ENCODE results near the gene KRTAP2-3. TPM values are rescaled to one million over a fixed set of nuclear protein-coding genes. Genes with fewer than 3 reads are reported as not detected.
"Not testable (repeated sequence)": the region's sequence is repeated elsewhere in the genome, so short reads cannot be mapped to it uniquely, and the experiment has no call there.

The KRTAP2-3 gene
- total and polyA plus RNA-seq, 3 experiments from 2014 or later: not detected

- no peaks in the 10 kb centered on the region for H3K9me3 Mint-ChIP-seq
- no peaks in the 10 kb centered on the region for H3K4me1 ChIP-seq (ENCODE audit: insufficient read depth, low read length)
- CTCF ChIA-PET: no interaction called here
- H3K36me3 Mint-ChIP-seq: no peaks in the 10 kb centered on the region
- H3K4me3 Mint-ChIP-seq: no peak overlapping the region
- no peak for DNase-seq
- no peaks in the 10 kb centered on the region for H3K4me1 Mint-ChIP-seq
- peaks cover 22 to 49% of the 10 kb centered on the region in 2 donors for H3K27me3 Mint-ChIP-seq
- H3K27ac Mint-ChIP-seq: no peak overlapping the region
- peaks cover 7% of the 10 kb centered on the region for H3K27me3 ChIP-seq (ENCODE audit: insufficient read depth, low read length, poor library complexity, severe bottlenecking)
- H3K36me3 ChIP-seq (ENCODE audit: insufficient read depth, low read length): no peaks in the 10 kb centered on the region
- H3K4me3 ChIP-seq (ENCODE audit: low read length): no peak overlapping the region
- no peaks in the 10 kb centered on the region for H3K9me3 ChIP-seq (ENCODE audit: low read length)
- no peak overlapping the region for H3K27ac ChIP-seq (ENCODE audit: low read depth, low read length)
- POLR2A ChIA-PET: no interaction called here
These were observed 16.9 kb upstream of the KRTAP2-3 start for GRCh38 chr17:41076788-41077187.

- no peak for DNase-seq
- peaks cover 20 to 33% of the 10 kb centered on the region in 2 donors for H3K27me3 Mint-ChIP-seq
- peaks cover 0 to 2% (median 0%) of the 10 kb centered on the region in 3 donors for H3K4me1 Mint-ChIP-seq
- H3K9me3 ChIP-seq (ENCODE audit: low read length): no peaks in the 10 kb centered on the region
- ChIA-PET POLR2A (no interaction called here), CTCF (no interaction called here)
- H3K36me3 ChIP-seq (ENCODE audit: insufficient read depth, low read length): no peaks in the 10 kb centered on the region
- no peak overlapping the region for H3K4me3 ChIP-seq (ENCODE audit: low read length)
- no peak overlapping the region for H3K27ac Mint-ChIP-seq
- H3K9me3 Mint-ChIP-seq: no peaks in the 10 kb centered on the region
- no peaks in the 10 kb centered on the region for H3K36me3 Mint-ChIP-seq
- no peaks in the 10 kb centered on the region for H3K4me1 ChIP-seq (ENCODE audit: insufficient read depth, low read length)
- no peak overlapping the region for H3K27ac ChIP-seq (ENCODE audit: low read depth, low read length)
- peaks cover 7% of the 10 kb centered on the region for H3K27me3 ChIP-seq (ENCODE audit: insufficient read depth, low read length, poor library complexity, severe bottlenecking)
- H3K4me3 Mint-ChIP-seq: no peak overlapping the region
These were observed 13.8 kb upstream of the KRTAP2-3 start for GRCh38 chr17:41073676-41074075.

- no peaks in the 10 kb centered on the region for H3K9me3 ChIP-seq (ENCODE audit: low read length)
- H3K9me3 Mint-ChIP-seq: no peaks in the 10 kb centered on the region
- no peak overlapping the region for H3K27ac ChIP-seq (ENCODE audit: low read depth, low read length)
- peaks cover 2% of the 10 kb centered on the region for H3K27me3 ChIP-seq (ENCODE audit: insufficient read depth, low read length, poor library complexity, severe bottlenecking)
- no peak for DNase-seq
- H3K4me1 Mint-ChIP-seq: peaks cover 0 to 2% (median 0%) of the 10 kb centered on the region in 3 donors
- no peak overlapping the region for H3K4me3 ChIP-seq (ENCODE audit: low read length)
- H3K4me3 Mint-ChIP-seq: no peak overlapping the region
- no peaks in the 10 kb centered on the region for H3K36me3 Mint-ChIP-seq
- H3K36me3 ChIP-seq (ENCODE audit: insufficient read depth, low read length): no peaks in the 10 kb centered on the region
- POLR2A ChIA-PET: no interaction called here
- H3K27me3 Mint-ChIP-seq: peaks cover 17 to 20% of the 10 kb centered on the region in 2 donors
- CTCF ChIA-PET: interaction anchor here (1.5 kb wide), 1 partner anchor 577 kb away, joined by 4 read pairs; no protein-coding TSS in a partner anchor
- H3K4me1 ChIP-seq (ENCODE audit: insufficient read depth, low read length): no peaks in the 10 kb centered on the region
- H3K27ac Mint-ChIP-seq: no peak overlapping the region
These were observed 11.9 kb upstream of the KRTAP2-3 start for GRCh38 chr17:41071606-41072360.

- no peak overlapping the region for H3K4me3 Mint-ChIP-seq
- Histone ChIP-seq H3K4me1 (ENCODE audit: insufficient read depth, low read length) (no peaks in the 10 kb centered on the region), H3K36me3 (ENCODE audit: insufficient read depth, low read length) (no peaks in the 10 kb centered on the region), H3K4me3 (ENCODE audit: low read length) (no peak overlapping the region), H3K27me3 (ENCODE audit: insufficient read depth, low read length, poor library complexity, severe bottlenecking) (no peaks in the 10 kb centered on the region), H3K9me3 (ENCODE audit: low read length) (no peaks in the 10 kb centered on the region), H3K27ac (ENCODE audit: low read depth, low read length) (no peak overlapping the region)
- CTCF ChIA-PET: no interaction called here
- no peaks in the 10 kb centered on the region for H3K36me3 Mint-ChIP-seq
- H3K4me1 Mint-ChIP-seq: peaks cover 0 to 2% (median 0%) of the 10 kb centered on the region in 3 donors
- no peak overlapping the region for H3K27ac Mint-ChIP-seq
- POLR2A ChIA-PET: no interaction called here
- no peak for DNase-seq
- H3K27me3 Mint-ChIP-seq: peaks cover 8% of the 10 kb centered on the region in 2 donors
- no peaks in the 10 kb centered on the region for H3K9me3 Mint-ChIP-seq
These were observed 9.1 kb upstream of the KRTAP2-3 start for GRCh38 chr17:41069031-41069430.

GRCh38 chr17:41067281-41067680, 7.4 kb upstream of the KRTAP2-3 start:
- Mint-ChIP-seq H3K4me1 (peaks cover 0 to 2% (median 0%) of the 10 kb centered on the region in 3 donors), H3K27me3 (peaks cover 5 to 13% of the 10 kb centered on the region in 2 donors), H3K36me3 (no peaks in the 10 kb centered on the region), H3K4me3 (no peak overlapping the region), H3K27ac (no peak overlapping the region), H3K9me3 (no peaks in the 10 kb centered on the region)
- Histone ChIP-seq H3K36me3 (ENCODE audit: insufficient read depth, low read length) (no peaks in the 10 kb centered on the region), H3K9me3 (ENCODE audit: low read length) (no peaks in the 10 kb centered on the region), H3K4me1 (ENCODE audit: insufficient read depth, low read length) (no peaks in the 10 kb centered on the region), H3K27ac (ENCODE audit: low read depth, low read length) (no peak overlapping the region), H3K27me3 (ENCODE audit: insufficient read depth, low read length, poor library complexity, severe bottlenecking) (no peaks in the 10 kb centered on the region), H3K4me3 (ENCODE audit: low read length) (no peak overlapping the region)
- CTCF ChIA-PET: no interaction called here
- no peak for DNase-seq
- POLR2A ChIA-PET: no interaction called here

GRCh38 chr17:41065829-41066624, 6.1 kb upstream of the KRTAP2-3 start, which contains the start of gene KRTAP2-4:
Gene KRTAP2-4, minus strand, starts transcription at chr17:41065879. Its CDS starts 34 bp downstream, at chr17:41065845.
- H3K36me3 Mint-ChIP-seq: no peaks in the 10 kb centered on the region
- H3K27ac Mint-ChIP-seq: no peak within 1 kb of the TSS
- H3K9me3 ChIP-seq (ENCODE audit: low read length): no peaks in the 10 kb centered on the region
- POLR2A ChIA-PET: no interaction called here
- H3K4me1 Mint-ChIP-seq: peaks cover 0 to 2% (median 0%) of the 10 kb centered on the region in 3 donors
- no peak within 1 kb of the TSS for H3K4me3 ChIP-seq (ENCODE audit: low read length)
- H3K4me3 Mint-ChIP-seq: no peak within 1 kb of the TSS
- H3K4me1 ChIP-seq (ENCODE audit: insufficient read depth, low read length): no peaks in the 10 kb centered on the region
- no peak within 1 kb of the TSS for H3K27ac ChIP-seq (ENCODE audit: low read depth, low read length)
- no peaks in the 10 kb centered on the region for H3K27me3 ChIP-seq (ENCODE audit: insufficient read depth, low read length, poor library complexity, severe bottlenecking)
- CTCF ChIA-PET: no interaction called here
- DNase-seq: no peak
- no peaks in the 10 kb centered on the region for H3K36me3 ChIP-seq (ENCODE audit: insufficient read depth, low read length)
- H3K9me3 Mint-ChIP-seq: no peaks in the 10 kb centered on the region
- peaks cover 13 to 20% of the 10 kb centered on the region in 2 donors for H3K27me3 Mint-ChIP-seq

GRCh38 chr17:41065016-41065689, 5.2 kb upstream of the KRTAP2-3 start:
- H3K27ac ChIP-seq (ENCODE audit: low read depth, low read length); H3K36me3 ChIP-seq (ENCODE audit: insufficient read depth, low read length); H3K9me3 ChIP-seq (ENCODE audit: low read length); H3K27me3 ChIP-seq (ENCODE audit: insufficient read depth, low read length, poor library complexity, severe bottlenecking); CTCF ChIA-PET; H3K4me3 Mint-ChIP-seq; H3K36me3 Mint-ChIP-seq; DNase-seq; H3K4me1 ChIP-seq (ENCODE audit: insufficient read depth, low read length); H3K27ac Mint-ChIP-seq; H3K4me1 Mint-ChIP-seq; H3K4me3 ChIP-seq (ENCODE audit: low read length); H3K9me3 Mint-ChIP-seq: not testable (repeated sequence)
- H3K27me3 Mint-ChIP-seq: peaks cover 20 to 28% of the 10 kb centered on the region in 2 donors
- POLR2A ChIA-PET: interaction anchor here (0.6 kb wide), 1 partner anchor 13 kb away, joined by 6 read pairs; no protein-coding TSS in a partner anchor

GRCh38 chr17:41064301-41064700, 4.4 kb upstream of the KRTAP2-3 start:
- CTCF ChIA-PET: no interaction called here
- no peaks in the 10 kb centered on the region for H3K9me3 Mint-ChIP-seq
- H3K36me3 ChIP-seq (ENCODE audit: insufficient read depth, low read length): no peaks in the 10 kb centered on the region
- no peaks in the 10 kb centered on the region for H3K27me3 ChIP-seq (ENCODE audit: insufficient read depth, low read length, poor library complexity, severe bottlenecking)
- no peaks in the 10 kb centered on the region for H3K9me3 ChIP-seq (ENCODE audit: low read length)
- peaks cover 0 to 2% (median 0%) of the 10 kb centered on the region in 3 donors for H3K4me1 Mint-ChIP-seq
- no peak overlapping the region for H3K27ac ChIP-seq (ENCODE audit: low read depth, low read length)
- H3K36me3 Mint-ChIP-seq: no peaks in the 10 kb centered on the region
- H3K4me3 Mint-ChIP-seq: no peak overlapping the region
- peaks cover 22 to 34% of the 10 kb centered on the region in 2 donors for H3K27me3 Mint-ChIP-seq
- H3K27ac Mint-ChIP-seq: no peak overlapping the region
- H3K4me3 ChIP-seq (ENCODE audit: low read length): no peak overlapping the region
- no peak for DNase-seq
- POLR2A ChIA-PET: no interaction called here
- no peaks in the 10 kb centered on the region for H3K4me1 ChIP-seq (ENCODE audit: insufficient read depth, low read length)

Data from CD8-positive, alpha-beta memory T cell (primary cell).